Aorta (tissue), 5 donors: ENCODE results near the gene MRAP2. TPM values are rescaled to one million over a fixed set of nuclear protein-coding genes. Genes with fewer than 3 reads are reported as not detected.
A peak's percentile ranks its signal among the peaks of the same experiment; 100 is the strongest.
"Not testable (repeated sequence)": the region's sequence is repeated elsewhere in the genome, so short reads cannot be mapped to it uniquely, and the experiment has no call there.

Experiments used
- ATAC-seq: fragments of 200-7000 bp; cut with Tn5 transposase; one replicate; pipeline ENCODE4 v1.9.1; 2022; ENCODE audit warnings: moderate library complexity; ENCODE audit not compliant: low FRiP score
- DNase-seq, 2 donors: peaks; one replicate each; pipeline ENCODE4 v3.0.0-alpha.2; 2020
- H3K27ac ChIP-seq, 2 donors: one replicate each; pipeline ENCODE4 v1.5.1; 2013; ENCODE audit warnings: low read length in 2 of 2, mild to moderate bottlenecking in 2 of 2, moderate library complexity in 2 of 2, control low read depth in 1 of 2, inconsistent platforms in 1 of 2, low read depth in 1 of 2
- H3K27me3 ChIP-seq, 2 donors: one replicate each; pipeline ENCODE4 v1.6.1; 2013; ENCODE audit warnings: control low read depth in 1 of 2, low read length in 1 of 2, mild to moderate bottlenecking in 1 of 2, moderate library complexity in 1 of 2; ENCODE audit not compliant: insufficient read depth in 2 of 2, control insufficient read depth in 1 of 2
- H3K36me3 ChIP-seq, 2 donors: one replicate each; pipeline ENCODE4 v1.6.1; 2013; ENCODE audit warnings: control low read depth in 1 of 2, low read length in 1 of 2, mild to moderate bottlenecking in 1 of 2; ENCODE audit not compliant: insufficient read depth in 2 of 2, control insufficient read depth in 1 of 2
- H3K4me1 ChIP-seq, 2 donors: one replicate each; pipeline ENCODE4 v1.6.1; 2013; ENCODE audit warnings: low read length in 2 of 2, control low read depth in 1 of 2, mild to moderate bottlenecking in 1 of 2, moderate library complexity in 1 of 2; ENCODE audit not compliant: insufficient read depth in 2 of 2, control insufficient read depth in 1 of 2
- H3K4me3 ChIP-seq, 2 donors: one replicate each; pipeline ENCODE4 v1.5.1; 2013; ENCODE audit warnings: low read length in 2 of 2, control low read depth in 1 of 2, mild to moderate bottlenecking in 1 of 2
- H3K9me3 ChIP-seq: one replicate; pipeline ENCODE4 v1.6.1; 2013; ENCODE audit warnings: mild to moderate bottlenecking, low read length; ENCODE audit not compliant: control insufficient read depth
- WGBS, 2 donors: extraction: QIAGEN DNeasy Blood & Tissue Kit; methylation state at CpG; one replicate each; pipeline ENCODE4 v1.1.7; 2013; 5-methylcytosine and 5-hydroxymethylcytosine counted together
- intact Hi-C, 2 donors: fragments of 100-400 bp; cut with DNase I; formaldehyde crosslinking; loops; one replicate each; pipeline versions ENCODE4 v1.14.2 to v1.15.0; 2022
- polyA plus RNA-seq, 2 donors: library from polyadenylated mRNA; stranded (reverse); fragments of 200-250 nt; gene quantifications; one replicate each; pipeline ENCODE4 v1.2.3, GENCODE V29; 2013
- total RNA-seq, 2 donors: library from RNA; stranded (reverse); fragmentation: NEBNext Ultra II Directional; extraction: Animal tissue kit (Norgen Biotek cat#: 25700); gene quantifications; one replicate each; pipeline ENCODE4 v1.2.1, GENCODE V29; 2021
- donor health status: healthy with polysubstance abuse.
- donor health status: Bipolar disorder and iron deficiency.
- donor health status: DM: no; HTN: no; CAD: no.
- donor health status: DM: no; HTN: no; CAD: no.
- donor health status: DM: yes; HTN: yes; CAD: no.

Gene MRAP2
- total and polyA plus RNA-seq, 4 donors = 57.5 to 90.8 (median 69.8) TPM

DNA sequence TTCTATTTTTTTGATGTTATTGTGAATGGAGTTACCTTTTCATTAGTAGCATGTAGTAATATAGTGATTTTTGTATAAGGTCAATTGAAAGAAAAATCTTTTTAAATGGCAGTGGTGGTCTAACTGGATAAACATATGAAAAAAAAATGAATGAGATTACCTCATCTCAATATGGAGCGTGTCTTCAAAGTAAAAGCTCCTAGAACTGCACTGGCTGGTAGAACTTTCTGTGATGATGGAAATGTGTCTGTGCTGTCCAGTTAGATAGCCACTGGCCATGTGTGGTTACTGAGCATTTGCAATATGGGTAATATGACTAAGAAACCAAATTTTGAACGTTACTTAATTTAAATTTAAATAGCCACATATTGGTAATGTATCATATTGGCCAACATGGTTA lies 44.1 kb downstream of the MRAP2 start:
- Histone ChIP-seq H3K27me3 (no peaks in the 10 kb centered on the region), H3K9me3 (no peaks in the 10 kb centered on the region), H3K4me1 (no peaks in the 10 kb centered on the region), H3K36me3 (no peaks in the 10 kb centered on the region), H3K4me3 (no peak overlapping the region), H3K27ac (no peak overlapping the region)
- 85 to 88% methylated on average over 2 of the region's 2 CpGs for WGBS, 2 donors
- DNase-seq (no peak), ATAC-seq (no peak)
- intact Hi-C loops = no loop called here

DNA sequence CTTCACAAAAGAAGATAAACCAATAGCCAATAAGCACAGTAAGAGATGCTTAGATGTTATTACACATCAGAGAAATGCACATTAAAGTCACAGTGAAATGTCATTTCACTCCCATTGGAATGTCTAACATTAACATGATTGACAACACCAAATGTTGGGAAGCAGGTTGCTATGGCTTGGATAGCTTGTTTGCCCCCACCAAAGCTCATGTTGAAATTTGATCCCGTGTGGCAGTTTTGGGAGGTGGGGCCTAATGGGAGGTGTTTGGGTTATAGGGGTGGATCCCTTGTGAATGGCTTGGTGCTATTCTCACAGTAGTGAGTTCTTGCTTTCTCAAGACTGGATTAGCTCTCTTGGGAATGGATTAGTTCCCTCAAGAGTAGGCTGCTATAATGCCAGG lies 44.8 kb downstream of the MRAP2 start:
- DNase-seq (no peak), ATAC-seq (peak; percentile 50)
- Histone ChIP-seq H3K36me3 (no peaks in the 10 kb centered on the region), H3K27ac (peak overlapping the region; percentile 17 to 25), H3K27me3 (no peaks in the 10 kb centered on the region), H3K4me3 (no peak overlapping the region), H3K9me3 (no peaks in the 10 kb centered on the region), H3K4me1 (no peaks in the 10 kb centered on the region)
- intact Hi-C loops = no loop called here
- 48 to 52% methylated on average over 1 of the region's 1 CpG for WGBS, 2 donors

- H3K4me1 ChIP-seq = no peaks in the 10 kb centered on the region
- no peak overlapping the region for H3K4me3 ChIP-seq
- no peaks in the 10 kb centered on the region for H3K27me3 ChIP-seq
- no peak overlapping the region for H3K27ac ChIP-seq
- no peaks in the 10 kb centered on the region for H3K9me3 ChIP-seq
- H3K36me3 ChIP-seq = no peaks in the 10 kb centered on the region
- intact Hi-C loops = no loop called here
- DNase-seq (no peak), ATAC-seq (no peak)
- WGBS, 2 donors = 97% methylated on average over 2 of the region's 2 CpGs
These were observed 47.6 kb downstream of the MRAP2 start for GRCh38 chr6:84081222-84081621.

- H3K27ac ChIP-seq = no peak overlapping the region
- ATAC-seq (no peak), DNase-seq (no peak)
- H3K9me3 ChIP-seq = no peaks in the 10 kb centered on the region
- no peaks in the 10 kb centered on the region for H3K4me1 ChIP-seq
- H3K36me3 ChIP-seq = no peaks in the 10 kb centered on the region
- H3K27me3 ChIP-seq = no peaks in the 10 kb centered on the region
- 79 to 84% methylated on average over 11 of the region's 11 CpGs for WGBS, 2 donors
- no peak overlapping the region for H3K4me3 ChIP-seq
- intact Hi-C loops = no loop called here
These were observed 49.2 kb downstream of the MRAP2 start for GRCh38 chr6:84082689-84083265.

DNA sequence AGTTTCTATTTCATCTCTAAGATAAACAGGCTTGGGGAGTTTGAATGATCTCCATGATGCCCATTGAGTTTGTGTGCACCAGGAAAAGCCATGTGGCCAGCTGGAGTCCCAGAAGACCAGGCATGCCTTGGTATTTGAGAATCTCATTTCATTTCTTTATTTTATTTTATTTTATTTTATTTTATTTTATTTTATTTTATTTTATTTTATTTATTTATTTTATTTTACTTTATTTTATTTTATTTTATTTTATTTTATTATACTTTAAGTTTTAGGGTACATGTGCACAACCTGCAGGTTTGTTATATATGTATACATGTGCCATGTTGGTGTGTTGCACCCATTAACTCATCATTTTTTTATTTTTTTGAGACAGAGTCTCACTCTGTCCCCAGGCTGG lies 51.1 kb downstream of the MRAP2 start:
- H3K36me3 ChIP-seq, H3K27ac ChIP-seq, H3K9me3 ChIP-seq, H3K4me3 ChIP-seq, intact Hi-C loops, DNase-seq, H3K4me1 ChIP-seq, H3K27me3 ChIP-seq, ATAC-seq: not testable (repeated sequence)

GRCh38 chr6:84086056-84086455 lies 52.5 kb downstream of the MRAP2 start:
- Histone ChIP-seq H3K27me3 (no peaks in the 10 kb centered on the region), H3K4me1 (peaks cover 2 to 5% of the 10 kb centered on the region in 2 donors), H3K27ac (no peak overlapping the region), H3K36me3 (peaks cover 0 to 3% of the 10 kb centered on the region in 2 donors), H3K4me3 (no peak overlapping the region), H3K9me3 (no peaks in the 10 kb centered on the region)
- DNase-seq (no peak), ATAC-seq (no peak)
- 93 to 96% methylated on average over 1 of the region's 1 CpG for WGBS, 2 donors
- intact Hi-C loops = no loop called here

GRCh38 chr6:84086545-84087429 lies 53.2 kb downstream of the MRAP2 start:
- Histone ChIP-seq H3K36me3 (peaks cover 0 to 3% of the 10 kb centered on the region in 2 donors), H3K9me3 (no peaks in the 10 kb centered on the region), H3K27ac (no peak overlapping the region), H3K27me3 (no peaks in the 10 kb centered on the region), H3K4me3 (no peak overlapping the region), H3K4me1 (peaks cover 2 to 5% of the 10 kb centered on the region in 2 donors)
- intact Hi-C loops = no loop called here
- 86 to 89% methylated on average over 6 of the region's 6 CpGs for WGBS, 2 donors
- DNase-seq = no peak
- no peak for ATAC-seq

- peaks cover 4 to 10% of the 10 kb centered on the region in 2 donors for H3K4me1 ChIP-seq
- DNase-seq = no peak
- no peaks in the 10 kb centered on the region for H3K9me3 ChIP-seq
- peak overlapping the region; percentile 49 to 82 for H3K27ac ChIP-seq
- intact Hi-C loops = no loop called here
- H3K36me3 ChIP-seq = peaks cover 0 to 3% of the 10 kb centered on the region in 2 donors
- ATAC-seq = peak; percentile 47
- no peak overlapping the region for H3K4me3 ChIP-seq
- 24% methylated on average over 4 of the region's 4 CpGs for WGBS, 2 donors
- no peaks in the 10 kb centered on the region for H3K27me3 ChIP-seq
These were observed 55.5 kb downstream of the MRAP2 start for GRCh38 chr6:84089081-84089480.

DNA sequence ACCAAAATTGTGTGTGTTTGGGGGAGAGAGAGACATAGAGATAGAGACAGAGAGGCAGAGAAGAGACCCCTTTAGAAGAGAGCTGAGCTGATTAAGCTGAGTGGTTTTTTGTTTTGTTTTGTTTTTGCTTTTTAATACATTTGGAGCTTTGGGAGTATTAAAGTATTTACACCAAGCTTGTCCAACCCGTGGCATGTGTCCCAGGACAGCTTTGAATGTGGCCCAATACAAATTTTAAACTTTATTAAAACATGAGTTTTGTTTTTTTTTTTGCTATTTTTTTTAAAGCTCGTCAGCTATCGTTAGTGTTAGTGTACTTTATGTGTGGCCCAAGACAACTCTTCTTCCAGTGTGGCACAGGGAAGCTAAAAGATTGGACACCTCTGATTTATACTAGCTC lies 56.0 kb downstream of the MRAP2 start:
- ATAC-seq (no peak), DNase-seq (no peak)
- WGBS, 2 donors = 3 to 7% methylated on average over 3 of the region's 3 CpGs
- Histone ChIP-seq H3K4me3 (no peak overlapping the region), H3K36me3 (peaks cover 0 to 3% of the 10 kb centered on the region in 2 donors), H3K9me3 (no peaks in the 10 kb centered on the region), H3K4me1 (peaks cover 4 to 10% of the 10 kb centered on the region in 2 donors), H3K27ac (peak overlapping the region in 1 of 2 donors; percentile 82), H3K27me3 (no peaks in the 10 kb centered on the region)
- intact Hi-C loops = no loop called here
